Iris pigment epithelial cell (primary cell): Measurements from ENCODE around the gene AK8.
A peak's percentile ranks its signal among the peaks of the same experiment; 100 is the strongest.

Source experiments
- DNase-seq: peaks from one replicate; pipeline ENCODE4 v3.0.0-alpha.2; 2011; ENCODE audit warnings: low read depth

Gene AK8

GRCh38 chr9:132770770-132771310 is 107.2 kb downstream of the AK8 start:
- no peak for DNase-seq

GRCh38 chr9:132769906-132770769 is 107.9 kb downstream of the AK8 start:
- peak; percentile 65 for DNase-seq

GRCh38 chr9:132768932-132769905 is 108.9 kb downstream of the AK8 start:
- peak; percentile 54 for DNase-seq

DNA sequence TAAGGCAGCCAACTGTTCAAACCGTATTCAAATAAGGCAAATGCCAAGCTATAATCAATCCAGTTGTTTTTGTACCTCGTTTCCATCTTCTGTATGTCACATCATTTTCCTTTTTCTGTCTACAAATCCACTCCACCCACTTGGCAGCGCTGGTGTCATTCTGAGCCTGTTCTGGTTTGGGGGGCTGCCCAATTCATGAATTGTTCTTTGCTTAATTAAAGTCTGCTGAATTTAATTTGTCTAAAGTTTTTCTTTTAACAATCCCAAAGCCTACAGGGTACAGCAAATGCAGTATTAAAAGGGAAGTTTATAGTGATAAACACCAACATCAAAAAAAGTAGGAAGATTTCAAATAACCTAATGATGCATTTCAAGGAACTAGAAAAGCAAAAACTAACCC is 114.5 kb downstream of the AK8 start:
- DNase-seq: no peak

- no peak for DNase-seq
Measured at GRCh38 chr9:132762896-132763295, 115.2 kb downstream of the AK8 start.

GRCh38 chr9:132761602-132762001 is 116.5 kb downstream of the AK8 start:
- no peak for DNase-seq

- DNase-seq: no peak
Measured at GRCh38 chr9:132760057-132760456, 118.0 kb downstream of the AK8 start.

- DNase-seq: no peak
Measured at GRCh38 chr9:132757016-132757415, 121.1 kb downstream of the AK8 start.

DNA sequence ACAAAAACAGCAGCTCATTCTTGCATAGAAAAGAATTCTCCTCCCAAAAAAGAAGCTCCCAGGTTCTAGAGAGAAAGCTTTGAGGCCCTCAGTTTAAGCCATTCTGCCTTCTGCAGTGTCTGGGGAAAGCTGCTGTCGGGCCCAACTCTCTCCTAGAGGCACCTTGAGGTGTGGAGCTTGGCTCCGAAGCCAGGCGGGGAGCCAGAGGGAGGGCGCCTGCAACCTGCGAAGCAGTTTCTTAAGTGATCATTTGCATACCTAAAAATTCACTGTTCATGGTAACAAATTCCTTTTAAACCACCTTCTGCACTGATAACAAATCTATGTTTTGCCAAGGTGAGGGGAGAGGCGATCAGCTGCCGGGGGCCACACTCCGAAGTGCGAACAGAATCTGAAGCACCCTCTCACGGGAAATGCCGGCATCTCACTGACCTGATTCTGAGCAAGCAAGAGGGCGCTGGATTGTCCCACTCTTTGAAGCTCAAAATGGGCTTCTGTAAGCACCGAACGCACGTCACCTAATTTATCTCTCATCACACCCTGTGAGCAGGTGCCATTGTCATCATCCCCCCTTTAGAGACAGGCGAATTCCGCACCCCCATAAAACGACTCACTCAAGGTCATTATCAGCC is 121.8 kb downstream of the AK8 start:
- no peak for DNase-seq

GRCh38 chr9:132755096-132755495 is 123.0 kb downstream of the AK8 start:
- no peak for DNase-seq

DNA sequence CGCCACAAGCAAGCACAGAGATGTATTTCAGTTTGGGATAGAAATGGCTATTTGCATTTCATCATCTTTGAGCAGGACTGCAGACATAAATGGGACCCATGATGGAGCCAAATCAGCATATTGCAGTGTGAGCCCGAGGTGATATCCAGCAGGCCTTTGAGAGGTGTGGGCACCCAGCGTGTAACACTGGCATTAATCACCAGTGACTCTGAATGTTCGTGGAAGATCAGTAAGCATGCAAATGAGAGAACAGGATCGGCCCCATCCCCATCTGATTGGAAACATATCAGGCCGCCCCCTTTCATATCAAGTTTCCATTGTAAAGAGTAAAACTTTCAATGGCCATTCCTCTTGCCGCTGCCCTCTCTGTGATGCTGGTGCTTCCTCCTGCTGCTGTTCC is 123.8 kb downstream of the AK8 start:
- DNase-seq: no peak

- no peak for DNase-seq
Measured at GRCh38 chr9:132753593-132753880, 124.5 kb downstream of the AK8 start.

DNA sequence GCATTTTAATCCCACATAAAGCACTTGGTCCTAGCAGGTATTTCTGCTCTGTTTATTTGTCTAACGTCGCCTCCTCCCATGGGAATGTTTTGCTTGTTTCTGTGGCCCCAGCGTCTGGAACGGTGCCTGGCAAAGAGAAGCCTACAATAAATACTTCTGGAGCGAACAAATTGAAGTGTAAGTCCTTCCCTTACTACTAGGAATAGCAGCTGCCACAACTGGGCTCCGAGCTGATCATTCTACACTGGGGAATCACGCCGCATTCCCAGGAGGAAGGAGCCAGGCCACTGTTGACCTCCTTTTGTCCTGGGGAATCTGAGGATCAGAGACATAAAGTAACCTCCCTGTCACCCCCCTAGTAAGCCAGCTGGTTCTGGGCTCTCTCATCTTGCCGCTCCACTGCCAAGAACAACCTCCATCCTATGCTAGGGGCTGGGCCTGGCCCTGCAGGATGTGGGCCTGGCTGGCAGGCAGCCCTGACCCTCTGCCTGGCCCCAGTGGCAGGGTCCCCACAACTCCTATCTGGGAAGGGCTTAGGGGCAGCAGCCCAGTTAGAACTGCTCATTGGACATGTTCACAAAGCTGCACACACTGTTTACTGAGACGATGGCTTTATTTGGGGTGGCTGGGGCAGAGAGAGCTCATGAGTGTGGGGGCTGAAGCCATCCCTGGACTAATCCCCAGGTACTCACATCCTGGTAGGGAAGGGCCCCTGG is 125.0 kb downstream of the AK8 start:
- no peak for DNase-seq

DNA sequence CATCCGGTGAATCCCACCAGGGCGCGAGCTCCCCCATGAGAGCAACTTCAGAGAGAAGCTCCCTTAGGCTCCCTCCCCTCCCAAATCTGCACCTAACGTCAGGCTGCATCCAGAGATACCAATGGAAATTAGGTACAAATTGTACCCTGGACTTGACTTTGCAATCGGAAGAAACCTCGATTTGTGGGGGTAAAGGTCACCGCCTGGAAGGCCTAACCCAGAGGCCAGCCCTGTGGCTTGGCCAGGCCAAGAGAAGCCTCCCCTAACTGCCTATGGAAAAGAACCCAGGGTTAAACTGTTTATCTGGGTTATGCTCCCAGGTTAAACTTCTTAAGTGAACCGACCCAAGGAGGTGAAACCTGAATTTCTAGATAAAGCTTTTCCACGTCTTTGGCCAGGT is 127.4 kb downstream of the AK8 start:
- DNase-seq: no peak

DNA sequence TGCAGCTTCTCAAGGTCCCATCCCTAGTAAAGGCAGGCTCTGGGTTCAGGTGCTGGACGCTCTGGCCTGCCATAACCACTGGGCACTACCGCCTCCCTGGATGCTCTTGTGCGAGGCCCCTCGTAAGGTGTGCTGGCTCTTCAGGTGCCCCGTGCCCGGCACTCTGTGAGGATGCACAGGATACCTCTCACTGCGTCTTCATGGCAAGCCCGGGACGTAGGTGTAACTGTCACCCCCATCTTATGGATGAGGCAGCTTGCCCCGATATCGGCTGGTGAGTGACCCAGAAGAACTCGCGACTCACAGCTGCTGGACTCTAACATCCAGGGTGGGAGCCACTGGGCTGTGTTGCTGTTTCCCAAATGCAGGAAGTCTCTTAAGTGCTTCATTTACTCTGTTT is 128.8 kb downstream of the AK8 start:
- no peak for DNase-seq

DNA sequence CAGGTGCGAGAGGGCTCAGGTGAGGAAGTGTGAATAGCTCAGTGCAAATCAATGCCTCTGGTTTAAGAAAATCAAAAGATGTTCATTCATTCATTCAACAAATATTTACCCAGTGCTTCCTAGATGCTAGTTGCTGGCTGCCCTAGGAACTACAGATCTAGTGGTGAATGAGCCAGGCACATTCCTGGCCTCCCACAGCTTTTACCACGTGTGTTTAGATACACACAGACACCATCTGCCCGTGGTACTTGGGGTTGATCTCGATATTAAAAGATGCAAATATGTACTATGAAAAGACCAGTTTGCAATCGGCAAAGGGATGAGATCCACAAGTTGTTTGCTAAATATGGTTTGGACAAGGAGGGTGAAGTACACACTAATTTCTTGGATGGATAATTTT is 129.6 kb downstream of the AK8 start:
- peak; percentile 63 for DNase-seq

GRCh38 chr9:132745756-132746709 is 132.1 kb downstream of the AK8 start:
- no peak for DNase-seq

DNA sequence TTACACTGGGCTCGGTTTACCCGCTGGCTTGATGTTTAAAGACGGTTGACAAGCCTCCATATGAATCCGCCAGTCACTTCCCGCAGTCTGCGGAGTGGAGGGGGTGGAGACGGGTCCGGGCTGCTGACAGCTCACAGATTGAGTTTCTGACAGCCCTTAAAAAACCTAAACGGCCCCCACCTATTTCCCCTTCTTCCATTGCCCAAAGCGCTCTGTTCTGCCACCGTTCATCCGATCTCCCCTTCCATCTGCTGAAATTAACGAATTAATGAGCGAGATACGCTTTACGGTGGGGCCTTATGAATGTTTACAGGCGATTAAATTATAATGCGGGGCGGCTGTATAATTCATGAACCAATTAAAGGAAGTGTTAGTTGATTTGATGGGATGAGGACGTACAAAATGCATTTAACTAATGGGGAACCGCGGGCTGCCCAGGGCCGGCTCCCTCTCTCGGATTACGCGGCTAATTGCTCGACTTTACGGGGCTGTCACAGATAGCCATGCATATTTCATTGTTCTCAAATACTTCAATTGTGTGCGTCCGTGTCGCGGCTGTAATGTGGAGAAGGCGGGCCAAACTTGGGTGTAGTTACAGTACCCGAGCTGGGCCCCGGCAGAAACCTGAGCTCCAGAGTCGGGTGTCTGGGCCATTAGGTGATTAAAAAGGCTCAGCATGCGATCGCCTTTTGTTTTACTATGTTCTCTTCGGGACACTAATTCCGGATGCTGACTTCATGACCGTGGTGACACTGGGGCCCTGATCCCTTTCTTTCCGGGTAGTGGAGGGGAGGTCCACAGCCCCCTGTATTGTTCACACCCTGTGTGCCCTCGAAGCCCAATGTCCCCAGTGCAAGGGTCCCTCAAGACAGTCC is 133.0 kb downstream of the AK8 start:
- DNase-seq: no peak

DNA sequence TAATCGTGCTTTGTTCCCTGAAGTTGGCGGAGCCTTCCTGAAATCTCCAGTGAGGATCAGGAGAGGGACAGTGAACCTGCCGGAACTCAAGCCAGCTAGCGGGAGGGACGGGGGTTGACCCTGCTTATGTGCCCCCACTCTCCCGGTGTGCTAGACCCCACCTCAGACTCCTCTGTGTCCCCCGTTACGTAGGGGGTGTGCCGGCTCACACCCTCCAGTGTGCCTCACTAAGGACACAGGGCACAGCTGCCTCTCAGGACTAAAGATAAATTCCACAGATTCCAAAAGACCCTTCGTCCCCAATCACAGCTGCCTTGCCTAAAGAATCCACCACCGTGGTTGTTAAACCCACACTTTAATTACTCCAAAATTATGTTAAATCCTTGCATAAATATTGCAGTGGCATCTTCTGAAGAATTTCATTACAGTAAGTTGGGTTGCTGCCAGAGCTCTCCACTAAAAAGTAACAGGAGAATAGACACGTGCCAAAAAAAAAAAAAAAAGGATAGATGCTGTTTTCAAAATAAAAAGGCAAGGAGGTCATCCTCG is 134.1 kb downstream of the AK8 start:
- DNase-seq: no peak
